ENCODE results near the gene MMP23B.
"Not testable (repeated sequence)": the region's sequence is repeated elsewhere in the genome, so short reads cannot be mapped to it uniquely, and the experiment has no call there.

Gene MMP23B

GRCh38 chr1:1631782-1632420 is at the start of gene MMP23B:
TSS of gene MMP23B (plus strand) at chr1:1632173. CDS start at chr1:1632219, 46 bp downstream.
- no peak for DNase-seq

- DNase-seq = no peak
These were observed 49.2 kb upstream of the MMP23B start for GRCh38 chr1:1582585-1583346.

GRCh38 chr1:1583347-1584010 is 48.5 kb upstream of the MMP23B start:
- DNase-seq = no peak

- no peak for DNase-seq
These were observed 40.5 kb upstream of the MMP23B start for GRCh38 chr1:1591452-1591851.

- no peak for DNase-seq
These were observed 38.0 kb upstream of the MMP23B start for GRCh38 chr1:1593834-1594601.

- no peak for DNase-seq
These were observed 37.2 kb upstream of the MMP23B start for GRCh38 chr1:1594602-1595260.

- DNase-seq = not testable (repeated sequence)
These were observed 36.6 kb upstream of the MMP23B start for GRCh38 chr1:1595341-1595740.

- DNase-seq = no peak
These were observed 35.3 kb upstream of the MMP23B start for GRCh38 chr1:1596493-1597274.

- no peak for DNase-seq
These were observed 34.6 kb upstream of the MMP23B start for GRCh38 chr1:1597275-1597930.

- no peak for DNase-seq
These were observed 33.8 kb upstream of the MMP23B start for GRCh38 chr1:1598051-1598719.

- no peak for DNase-seq
These were observed 33.3 kb upstream of the MMP23B start for GRCh38 chr1:1598720-1599029.

- peak; percentile 61 for DNase-seq
These were observed 32.7 kb upstream of the MMP23B start for GRCh38 chr1:1599030-1599934.

- DNase-seq = peak; percentile 36
These were observed 31.8 kb upstream of the MMP23B start, which contains the start of gene FNDC10 for GRCh38 chr1:1599935-1600860. TSS of gene FNDC10 (minus strand) at chr1:1600135. CDS start at chr1:1600015, 120 bp downstream.

GRCh38 chr1:1600861-1601563 is 31.0 kb upstream of the MMP23B start:
- no peak for DNase-seq

GRCh38 chr1:1601564-1602303 is 30.2 kb upstream of the MMP23B start:
- DNase-seq = peak; percentile 30

- DNase-seq = no peak
These were observed 29.5 kb upstream of the MMP23B start for GRCh38 chr1:1602304-1602967.

Data from activated CD4-positive, CD25-positive, alpha-beta regulatory T cell treated with anti-CD3 and anti-CD28 coated beads, Interleukin-2, amount 50 U/mL, for 72 hours (primary cell).